ENCODE data around the gene MYADML2. TPM values are rescaled to one million over a fixed set of nuclear protein-coding genes. Genes with fewer than 3 reads are reported as not detected.

Gene MYADML2
- total RNA-seq, 1 experiment from 2014 or later: not detected

GRCh38 chr17:81958633-81959342 lies 11.8 kb upstream of the MYADML2 start:
- Histone ChIP-seq H2AFZ (ENCODE audit: low read length) (peak overlapping the region; percentile 68), H4K20me1 (ENCODE audit: low read length) (no peaks in the 10 kb centered on the region), H3K27ac (ENCODE audit: low read length) (no peak overlapping the region), H3K27me3 (ENCODE audit: low read length) (peaks cover 22% of the 10 kb centered on the region), H3K4me1 (ENCODE audit: insufficient read depth, low read length) (no peaks in the 10 kb centered on the region), H3K4me3 (ENCODE audit: low read length) (peak overlapping the region; percentile 52; the same call in 1 of the 2 replicates), H3K9ac (ENCODE audit: low read length) (no peak overlapping the region), H3K4me2 (ENCODE audit: low read length) (peak overlapping the region; percentile 78), H3K79me2 (ENCODE audit: low read length) (no peaks in the 10 kb centered on the region), H3K9me2 (replicated peaks; ENCODE audit: low read length) (no peaks in the 10 kb centered on the region), H3F3A (ENCODE audit: low read length, unreplicated experiment) (no peaks in the 10 kb centered on the region), H3K36me3 (ENCODE audit: low read depth, low read length) (no peaks in the 10 kb centered on the region), H3K9me3 (ENCODE audit: low read length) (no peaks in the 10 kb centered on the region)
- no peak for TF ChIP-seq CTCF (conservative IDR thresholded peaks at IDR 0.05; ENCODE audit: low read depth, low read length)
- no peak for TF ChIP-seq EZH2 (IDR thresholded peaks at IDR 0.05; ENCODE audit: low read length, unreplicated experiment)
- TF ChIP-seq EZH2phosphoT487 (IDR thresholded peaks at IDR 0.05; ENCODE audit: borderline replicate concordance, low read length): no peak
- ChIA-PET CTCF (interaction anchor here (0.7 to 2.0 kb wide), 7 partner anchors 33 to 94 kb away, joined by 3 to 40 read pairs (median 3); partner anchors contain the start of genes CENPX, DCXR, LRRC45 and PCYT2), POLR2A (ENCODE audit: unreplicated experiment) (no interaction called here)
- no peak for DNase-seq
- intact Hi-C loops (cut with micrococcal nuclease): loop anchor here (1.0 kb wide), 1 partner anchor 63 kb away; no protein-coding TSS in a partner anchor
- BruUV-seq (replicated peaks): no TSS peak
- ATAC-seq: no peak

- Histone ChIP-seq H3K9me2 (replicated peaks; ENCODE audit: low read length) (no peaks in the 10 kb centered on the region), H3K79me2 (ENCODE audit: low read length) (no peaks in the 10 kb centered on the region), H3K9ac (ENCODE audit: low read length) (no peak overlapping the region), H3K4me3 (ENCODE audit: low read length) (no peak overlapping the region), H3K4me1 (ENCODE audit: insufficient read depth, low read length) (no peaks in the 10 kb centered on the region), H3K36me3 (ENCODE audit: low read depth, low read length) (no peaks in the 10 kb centered on the region), H3K4me2 (ENCODE audit: low read length) (no peak overlapping the region), H3F3A (ENCODE audit: low read length, unreplicated experiment) (no peaks in the 10 kb centered on the region), H2AFZ (ENCODE audit: low read length) (no peak overlapping the region), H3K27me3 (ENCODE audit: low read length) (peaks cover 22% of the 10 kb centered on the region), H4K20me1 (ENCODE audit: low read length) (no peaks in the 10 kb centered on the region), H3K9me3 (ENCODE audit: low read length) (no peaks in the 10 kb centered on the region), H3K27ac (ENCODE audit: low read length) (no peak overlapping the region)
- BruUV-seq (replicated peaks): no TSS peak
- CTCF ChIA-PET: no interaction called here
- ATAC-seq: no peak
- DNase-seq: no peak
- POLR2A ChIA-PET (ENCODE audit: unreplicated experiment): no interaction called here
- TF ChIP-seq EZH2 (IDR thresholded peaks at IDR 0.05; ENCODE audit: low read length, unreplicated experiment) (no peak), CTCF (conservative IDR thresholded peaks at IDR 0.05; ENCODE audit: low read depth, low read length) (no peak), EZH2phosphoT487 (IDR thresholded peaks at IDR 0.05; ENCODE audit: borderline replicate concordance, low read length) (no peak)
- intact Hi-C loops (cut with micrococcal nuclease): no loop called here
These were observed 10.8 kb upstream of the MYADML2 start for GRCh38 chr17:81957691-81958432.
